NCI-H2196 treated with DMSO at 0.1 percent for 48 hours (cell line): ENCODE results near the gene PLAC8.
"Not testable (repeated sequence)": the region's sequence is repeated elsewhere in the genome, so short reads cannot be mapped to it uniquely, and the experiment has no call there.

Source experiments
- DNase-seq: peaks from one replicate; lab custom pipeline; 2025; ENCODE audit not compliant: unreplicated experiment; lab: John Stamatoyannopoulos, UW

Gene PLAC8

DNA sequence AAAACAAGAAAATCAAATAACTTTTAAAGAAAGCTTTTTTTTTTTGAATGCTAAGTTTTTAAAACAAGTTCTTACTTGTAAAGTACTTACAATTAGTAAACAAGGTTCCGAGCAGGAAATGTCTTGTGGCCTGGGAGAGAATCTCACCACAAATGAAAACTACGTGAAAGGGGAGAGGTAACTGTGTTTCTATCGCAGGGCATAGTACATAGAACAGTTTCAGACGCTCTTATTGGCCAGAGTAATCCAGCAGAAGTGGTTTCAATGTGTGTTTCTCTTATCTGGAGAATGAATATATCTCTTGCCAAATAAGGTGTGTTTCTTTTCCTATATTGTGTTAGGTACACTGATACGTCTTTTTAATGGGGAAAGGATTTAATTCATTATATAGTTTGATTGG is at the start of gene PLAC8:
Gene PLAC8, minus strand, starts transcription at position 154 of the 400 bp plus-strand sequence. CDS start 6,808 bp downstream, outside the sequence.
- DNase-seq = peak; percentile 9

DNA sequence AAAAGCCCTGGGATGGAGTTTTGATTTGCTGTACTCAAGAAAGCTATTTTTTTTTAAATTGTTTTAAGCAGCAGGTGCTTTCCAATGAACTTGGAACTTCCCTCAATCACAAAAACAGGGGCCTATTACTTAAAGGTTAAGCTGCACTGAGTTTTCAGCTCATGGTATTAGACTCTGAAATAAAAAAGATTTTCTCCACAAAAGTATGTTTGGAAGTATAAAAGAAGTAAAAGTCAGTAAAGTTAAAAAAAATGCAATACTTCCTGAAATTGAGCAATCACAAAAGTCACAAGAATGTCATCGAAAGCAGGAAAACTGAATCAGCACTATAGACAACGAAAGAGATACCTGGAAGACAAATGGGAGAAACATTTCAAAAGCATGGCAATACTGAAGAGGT is 38.9 kb upstream of the PLAC8 start:
- no peak for DNase-seq

DNA sequence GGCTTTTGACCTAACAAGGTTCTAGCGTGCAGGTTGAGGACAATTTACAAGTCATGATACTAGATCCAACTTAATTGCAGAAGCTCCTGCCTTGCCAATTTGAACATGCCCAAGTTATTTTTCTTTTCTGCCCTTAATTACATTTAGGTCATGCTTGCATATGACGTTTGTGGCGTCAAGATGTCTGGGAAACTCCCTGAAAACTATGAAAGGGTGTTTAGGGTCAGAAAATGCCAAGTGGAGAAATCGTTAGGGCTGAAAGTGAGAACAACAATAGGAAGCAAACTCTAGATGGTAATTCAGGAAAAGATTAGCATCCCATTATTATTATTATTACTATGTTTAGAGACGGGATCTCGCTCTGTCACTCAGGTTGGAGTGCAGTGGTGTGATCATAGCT is 38.2 kb upstream of the PLAC8 start:
- DNase-seq = no peak

- DNase-seq = no peak
Measured at GRCh38 chr4:83151651-83152050, 37.1 kb upstream of the PLAC8 start.

DNA sequence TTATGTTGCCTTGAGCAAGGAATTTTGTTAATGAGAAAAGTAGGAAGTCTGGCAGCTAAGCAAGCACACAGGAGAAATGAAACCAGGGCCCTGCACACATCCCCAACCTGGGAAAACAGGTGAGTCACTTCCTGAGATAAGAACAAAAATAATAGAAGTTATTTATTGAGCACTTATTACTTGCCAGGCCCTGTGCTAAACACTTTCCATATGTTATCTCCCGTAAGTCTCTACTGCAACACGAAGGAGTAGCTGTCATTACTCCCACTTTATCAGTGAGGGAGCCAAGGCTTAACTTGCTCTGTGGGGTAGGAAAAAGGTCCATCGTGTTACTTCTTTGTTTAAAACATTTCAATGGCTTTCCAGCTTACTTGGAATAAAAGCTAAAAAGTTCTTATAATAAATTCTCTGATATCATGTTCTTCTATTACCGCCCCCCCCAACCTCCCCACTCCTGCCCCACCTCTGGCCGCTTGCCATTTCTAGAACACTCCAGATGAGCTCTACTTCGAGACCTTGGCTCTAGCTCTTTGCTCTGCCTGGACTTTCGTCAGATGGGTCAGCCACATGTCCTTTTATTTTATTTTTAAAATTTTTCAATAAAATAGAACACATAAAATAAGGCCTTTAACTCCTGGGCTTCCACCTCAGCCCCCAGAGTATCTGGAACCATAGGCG is 36.3 kb upstream of the PLAC8 start:
- DNase-seq = no peak

DNA sequence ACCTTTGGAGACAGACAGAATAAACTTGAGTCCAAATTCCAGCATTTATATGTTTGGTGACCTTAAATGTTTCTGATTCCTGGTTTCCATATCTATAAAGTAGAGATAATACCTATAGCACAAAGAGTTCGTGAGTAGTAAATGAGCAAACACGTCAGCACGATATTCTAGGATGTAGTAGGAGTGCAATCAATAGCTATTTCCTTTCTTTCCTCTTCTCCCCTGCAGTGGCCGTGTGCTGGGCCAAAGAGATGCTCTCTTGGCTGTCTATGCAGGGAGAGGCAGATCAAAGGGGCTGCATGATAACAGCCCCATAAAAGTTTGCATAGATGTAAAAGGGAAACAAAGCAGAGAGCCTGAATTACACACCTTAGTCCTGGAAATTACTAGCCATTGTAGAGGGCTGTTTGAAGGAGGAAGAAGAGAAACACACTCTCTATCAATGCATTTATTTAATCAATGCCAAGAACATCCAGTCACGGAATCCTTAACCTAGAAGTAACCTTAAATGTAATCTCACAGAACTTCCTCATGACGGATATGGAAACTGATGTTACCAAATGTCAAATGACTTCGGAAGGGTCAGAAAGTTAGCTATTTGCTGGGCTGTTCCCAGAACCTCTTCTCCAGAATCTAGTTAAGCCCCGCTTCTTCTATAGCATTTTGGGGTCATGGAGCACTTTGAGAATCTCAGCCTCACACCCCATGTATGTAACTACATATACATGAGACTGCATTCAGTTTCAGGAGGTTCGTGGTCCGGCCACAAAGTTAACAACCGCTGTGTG is 35.5 kb upstream of the PLAC8 start:
- no peak for DNase-seq

DNA sequence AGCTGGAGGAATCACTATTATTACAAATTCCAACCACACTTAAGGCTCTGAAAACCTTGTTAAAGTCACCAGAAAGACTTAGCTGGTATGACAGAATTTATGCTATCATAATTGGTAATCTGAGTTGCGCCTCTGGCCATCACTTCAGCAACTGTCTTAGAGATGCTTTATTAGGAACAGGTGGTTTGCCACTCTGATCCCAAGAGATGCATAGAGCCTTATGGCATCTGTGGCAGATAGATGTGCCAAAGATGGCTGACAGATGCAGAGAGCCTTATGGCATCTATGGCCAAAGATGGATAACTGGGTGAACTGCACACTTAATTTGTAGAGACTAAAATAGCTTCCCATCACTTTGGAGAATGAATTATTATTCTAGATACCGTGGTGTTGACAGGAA is 32.3 kb upstream of the PLAC8 start:
- DNase-seq = no peak

GRCh38 chr4:83145776-83146175 is 31.2 kb upstream of the PLAC8 start:
- not testable (repeated sequence) for DNase-seq

GRCh38 chr4:83139514-83140156 is 25.1 kb upstream of the PLAC8 start:
- DNase-seq = no peak

- DNase-seq = no peak
Measured at GRCh38 chr4:83138946-83139345, 24.4 kb upstream of the PLAC8 start.

GRCh38 chr4:83132065-83132464 is 17.5 kb upstream of the PLAC8 start:
- no peak for DNase-seq

- no peak for DNase-seq
Measured at GRCh38 chr4:83129264-83129663, 14.7 kb upstream of the PLAC8 start.

GRCh38 chr4:83128240-83128929 is 13.9 kb upstream of the PLAC8 start:
- DNase-seq = no peak

- DNase-seq = no peak
Measured at GRCh38 chr4:83125738-83126141, 11.2 kb upstream of the PLAC8 start.

DNA sequence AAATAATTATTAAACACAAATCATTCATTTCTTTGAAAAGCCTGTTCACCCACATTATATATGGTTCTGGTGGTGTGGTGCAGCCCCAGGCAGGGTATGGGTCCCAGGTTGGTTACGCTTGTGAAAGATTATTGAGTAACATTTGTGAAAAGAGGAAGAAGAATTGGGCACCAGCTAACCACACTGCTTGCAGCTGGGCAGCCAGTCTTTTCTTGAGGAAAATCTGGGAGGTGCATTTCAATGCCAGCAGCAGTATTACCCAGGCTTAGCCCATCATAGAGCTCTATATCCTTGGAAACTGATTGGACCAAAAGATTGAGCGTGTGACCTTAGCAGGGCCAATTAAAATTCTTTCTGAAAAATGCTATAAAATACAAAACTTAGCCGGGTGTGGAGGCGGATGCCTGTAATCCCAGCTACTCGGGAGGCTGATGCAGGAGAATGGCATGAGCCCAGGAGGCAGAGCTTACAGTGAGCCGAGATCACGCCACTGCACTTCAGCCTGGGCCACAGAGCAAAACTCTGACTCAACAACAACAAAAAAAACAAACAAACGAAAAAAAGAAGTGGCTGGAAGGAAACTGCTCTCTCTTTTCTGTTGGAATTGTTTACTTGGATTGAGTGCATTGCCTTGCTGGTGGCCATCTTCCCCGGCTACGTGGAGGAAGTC is 9.7 kb upstream of the PLAC8 start:
- no peak for DNase-seq

DNA sequence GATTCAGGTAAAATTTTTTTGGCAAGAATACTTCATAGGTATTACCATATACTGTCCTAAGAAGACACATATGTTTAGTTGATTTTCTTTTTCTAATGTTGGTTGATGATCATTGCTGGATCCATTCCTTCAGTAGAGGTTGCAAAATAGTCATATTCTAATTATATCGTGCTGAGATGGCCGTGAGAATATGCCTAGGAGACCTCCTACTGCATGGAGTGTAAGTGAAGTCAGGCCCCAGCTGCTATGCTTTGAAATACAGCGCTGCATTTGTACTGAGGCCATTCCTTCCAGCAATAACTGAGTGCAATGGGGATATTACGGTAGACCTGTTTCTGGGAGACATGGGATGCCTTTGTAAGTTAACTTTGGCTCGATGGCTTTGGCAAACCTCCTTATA is 6.7 kb upstream of the PLAC8 start:
- DNase-seq = no peak

DNA sequence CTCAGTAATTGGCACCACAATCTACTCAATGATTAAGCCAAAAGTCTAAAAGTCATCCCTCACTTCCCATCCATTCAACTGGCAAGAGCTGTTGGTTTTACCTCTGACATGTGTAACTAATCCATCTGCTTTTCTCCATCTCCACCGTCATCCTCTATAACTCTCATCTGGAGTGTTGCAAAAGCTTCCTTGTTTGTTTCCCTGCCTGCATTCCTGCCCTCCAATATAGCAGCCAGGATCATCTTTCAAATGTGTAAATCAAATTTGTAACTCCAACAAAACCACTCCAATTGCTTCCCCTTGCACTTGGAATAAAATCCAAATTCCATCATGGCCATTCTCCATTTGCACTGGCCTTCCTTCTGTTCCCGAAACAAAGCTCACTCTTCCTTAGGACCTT is 4.3 kb upstream of the PLAC8 start:
- no peak for DNase-seq

DNA sequence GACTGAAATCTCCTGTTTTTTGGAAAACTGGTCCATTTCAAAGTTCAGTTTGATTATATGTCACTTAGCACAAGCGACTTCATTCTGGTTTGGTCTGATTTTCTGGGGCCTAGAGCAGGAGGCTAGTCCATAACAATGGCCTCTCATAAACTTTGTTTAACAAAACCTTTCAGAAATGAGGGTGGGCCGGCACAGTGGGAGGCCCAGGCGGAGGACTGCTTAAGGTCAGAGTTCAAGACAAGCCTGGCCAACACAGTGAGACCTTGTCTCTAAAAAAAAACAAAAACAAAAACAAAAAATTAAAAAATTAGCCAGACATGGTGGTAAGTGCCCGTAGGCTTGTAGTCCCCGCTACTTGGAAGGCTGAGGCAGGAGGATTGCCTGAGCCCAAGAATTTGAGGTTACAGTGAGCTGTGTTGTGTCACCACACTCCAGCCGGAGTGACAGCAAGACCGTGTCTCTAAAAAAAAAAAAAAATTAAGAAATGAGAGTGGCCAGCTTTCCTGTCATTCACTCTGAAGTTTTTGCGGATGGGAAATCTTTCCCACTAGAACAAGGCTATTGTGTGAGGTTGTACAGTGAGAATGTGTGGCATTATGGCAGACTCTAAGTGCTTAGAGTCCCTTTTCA is 1.2 kb upstream of the PLAC8 start:
- no peak for DNase-seq

- DNase-seq = no peak
Measured at GRCh38 chr4:83115000-83115399, 471 bp upstream of the PLAC8 start.

DNA sequence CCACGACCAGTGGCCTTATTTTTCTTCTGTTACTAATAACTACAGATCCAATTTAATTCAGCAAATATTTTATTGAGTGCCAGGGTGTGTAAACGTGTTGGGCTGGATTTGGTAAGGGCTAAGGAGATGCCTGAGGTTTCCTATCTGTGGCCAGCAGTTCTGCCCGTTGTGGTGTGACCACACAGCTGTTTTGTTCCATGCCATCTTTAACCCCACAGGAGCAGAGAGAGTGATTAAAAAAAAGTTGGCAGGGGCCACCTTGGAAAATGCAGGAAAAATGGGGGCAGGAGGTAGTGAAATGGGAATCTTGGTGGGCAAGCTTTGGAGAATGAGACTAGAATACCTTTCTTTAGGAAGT is 1.1 kb downstream of the PLAC8 start:
- DNase-seq = peak; percentile 4
